DMS53 (cell line): ENCODE results near the gene TPRN.
A peak's percentile ranks its signal among the peaks of the same experiment; 100 is the strongest.

ENCODE experiments used
- DNase-seq: peaks from one replicate; lab custom pipeline; 2025; lab: John Stamatoyannopoulos, UW

The TPRN gene

GRCh38 chr9:137236238-137236935 lies 35.8 kb upstream of the TPRN start:
- peak; percentile 94 for DNase-seq

DNA sequence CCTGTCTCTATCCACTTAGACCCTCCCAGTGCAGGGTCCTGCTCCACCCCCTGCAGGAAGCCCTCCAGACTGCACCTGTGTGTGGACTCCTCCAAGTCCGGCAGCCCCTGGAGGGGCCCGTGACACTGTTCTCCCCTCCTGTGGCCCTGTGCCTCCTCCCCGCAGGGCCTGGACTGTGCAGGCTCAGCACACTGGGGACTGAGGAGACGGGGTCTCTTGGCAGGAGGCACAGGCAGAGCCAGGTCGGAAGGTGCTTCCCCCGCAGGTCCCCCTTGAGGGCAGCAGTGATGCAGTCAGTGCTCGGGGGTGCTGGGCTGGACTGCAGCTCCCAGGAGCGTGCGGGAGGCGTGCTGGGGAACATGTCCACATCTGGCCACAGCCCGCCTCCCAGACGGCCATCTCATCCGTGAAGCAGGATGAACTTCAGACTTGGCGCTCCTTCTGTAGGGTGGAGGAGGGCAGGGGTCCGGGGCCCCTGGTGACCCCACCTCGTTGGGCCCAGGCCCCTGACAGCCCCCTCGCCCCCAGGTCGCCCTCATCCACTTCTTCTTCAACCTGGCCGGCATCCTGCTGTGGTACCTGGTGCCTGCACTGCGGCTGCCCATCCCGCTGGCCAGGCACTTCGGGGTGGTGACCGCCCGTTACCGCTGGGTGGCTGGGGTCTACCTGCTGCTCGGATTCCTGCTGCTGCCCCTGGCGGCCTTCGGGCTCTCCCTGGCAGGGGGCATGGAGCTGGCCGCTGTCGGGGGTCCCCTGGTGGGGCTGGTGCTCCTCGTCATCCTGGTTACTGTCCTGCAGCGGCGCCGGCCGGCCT lies 35.1 kb upstream of the TPRN start:
- DNase-seq, result no peak

GRCh38 chr9:137234758-137235423 lies 34.4 kb upstream of the TPRN start:
- DNase-seq, result no peak

DNA sequence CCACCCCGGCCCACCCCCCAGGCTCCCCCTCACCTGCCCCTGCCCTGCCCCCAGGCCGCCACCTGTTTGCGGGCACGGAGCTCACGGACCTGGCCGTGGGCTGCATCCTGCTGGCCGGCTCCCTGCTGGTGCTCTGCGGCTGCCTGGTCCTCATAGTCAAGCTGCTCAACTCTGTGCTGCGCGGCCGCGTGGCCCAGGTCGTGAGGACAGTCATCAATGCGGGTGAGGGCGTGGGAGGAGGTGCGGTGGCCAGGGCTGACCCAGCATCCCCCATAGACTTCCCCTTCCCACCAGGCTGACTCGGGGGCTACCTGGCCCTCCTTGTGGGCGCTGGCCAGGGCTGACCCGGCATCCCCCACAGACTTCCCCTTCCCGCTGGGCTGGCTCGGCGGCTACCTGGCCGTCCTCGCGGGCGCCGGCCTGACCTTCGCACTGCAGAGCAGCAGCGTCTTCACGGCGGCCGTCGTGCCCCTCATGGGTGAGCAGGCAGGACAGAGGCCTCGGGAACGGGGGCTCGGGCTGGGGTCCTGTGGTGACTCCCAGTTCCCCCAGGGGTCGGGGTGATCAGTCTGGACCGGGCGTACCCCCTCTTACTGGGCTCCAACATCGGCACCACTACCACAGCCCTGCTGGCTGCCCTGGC lies 33.6 kb upstream of the TPRN start:
- peak; percentile 78 for DNase-seq

- DNase-seq, result peak; percentile 93
These were observed 32.8 kb upstream of the TPRN start for GRCh38 chr9:137233143-137233980.

- no peak for DNase-seq
These were observed 32.0 kb upstream of the TPRN start for GRCh38 chr9:137232510-137232909.

- DNase-seq, result no peak
These were observed 31.6 kb upstream of the TPRN start for GRCh38 chr9:137232101-137232500.

DNA sequence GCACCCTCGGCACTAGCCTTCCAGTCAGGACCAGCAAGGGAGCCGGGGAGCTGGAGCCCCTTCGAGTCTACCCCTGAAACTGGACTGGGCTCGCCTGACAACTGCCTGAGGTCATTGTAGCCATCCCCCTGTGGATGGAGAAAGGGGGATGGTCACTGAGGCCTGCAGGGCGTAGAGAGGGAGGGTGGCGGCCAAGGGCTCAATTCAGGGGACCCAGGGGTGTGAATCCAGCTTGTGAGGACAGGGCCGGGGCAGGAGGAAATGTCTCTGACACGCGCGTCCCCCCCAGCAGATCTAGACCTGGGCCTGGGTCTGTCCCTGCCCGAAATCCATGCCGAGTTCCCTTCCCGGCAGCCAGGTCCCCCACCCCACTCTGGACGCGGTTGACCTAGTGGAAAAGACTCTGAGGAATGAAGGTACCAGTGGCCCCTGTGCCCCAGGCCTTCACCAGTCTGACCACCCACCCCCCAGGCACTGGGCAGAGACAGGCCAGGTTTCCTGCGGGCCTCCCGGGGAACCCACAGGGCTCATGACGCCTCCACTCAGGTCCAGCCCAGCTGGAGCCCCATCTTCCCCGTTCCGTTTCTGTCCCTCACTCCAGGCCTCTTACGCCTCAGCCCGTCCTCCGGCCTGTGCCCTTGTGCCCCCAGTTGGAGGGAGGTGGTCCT lies 31.0 kb upstream of the TPRN start:
- DNase-seq, result no peak

DNA sequence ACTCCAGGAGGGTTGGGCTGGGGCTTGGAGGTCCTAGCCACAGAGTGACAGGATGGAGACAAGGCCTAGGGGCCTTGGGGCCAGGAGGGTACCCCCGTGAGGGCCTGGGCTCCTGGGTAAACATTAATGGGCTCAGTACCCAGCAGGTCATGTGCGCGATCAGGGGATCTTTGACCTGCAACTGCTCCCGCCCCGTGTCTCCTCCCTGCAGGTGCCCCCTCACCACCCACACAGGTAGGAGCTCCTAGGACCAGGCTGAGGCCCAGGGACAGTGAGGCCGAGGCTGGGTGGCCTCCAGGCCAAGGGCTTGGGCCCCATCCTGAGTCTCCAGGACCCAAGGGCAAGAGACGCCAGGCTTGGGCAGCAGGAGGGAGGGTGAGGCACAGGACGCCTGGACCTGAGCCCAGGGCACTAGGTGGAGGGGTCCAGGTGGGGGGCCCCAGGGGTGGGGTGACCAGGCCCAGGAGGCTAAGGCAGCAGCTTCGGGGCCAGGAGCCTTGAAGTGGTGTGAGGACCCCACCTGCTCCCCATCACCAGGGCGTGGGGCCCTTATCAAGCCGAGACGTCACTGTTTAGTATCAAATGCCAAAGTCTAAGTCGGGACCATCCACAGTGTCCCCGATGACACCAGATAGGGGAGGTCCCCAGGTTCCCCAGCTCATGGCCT lies 30.3 kb upstream of the TPRN start, which contains the start of gene SLC34A3:
SLC34A3 (plus strand) TSS at position 197 of the 667 bp plus-strand sequence. CDS start 802 bp downstream, outside the sequence.
- DNase-seq, result no peak

- no peak for DNase-seq
These were observed 29.6 kb upstream of the TPRN start for GRCh38 chr9:137229903-137230704.

GRCh38 chr9:137228968-137229896 lies 28.7 kb upstream of the TPRN start:
- DNase-seq, result no peak

- DNase-seq, result peak; percentile 48
These were observed 28.0 kb upstream of the TPRN start for GRCh38 chr9:137228506-137228967.

DNA sequence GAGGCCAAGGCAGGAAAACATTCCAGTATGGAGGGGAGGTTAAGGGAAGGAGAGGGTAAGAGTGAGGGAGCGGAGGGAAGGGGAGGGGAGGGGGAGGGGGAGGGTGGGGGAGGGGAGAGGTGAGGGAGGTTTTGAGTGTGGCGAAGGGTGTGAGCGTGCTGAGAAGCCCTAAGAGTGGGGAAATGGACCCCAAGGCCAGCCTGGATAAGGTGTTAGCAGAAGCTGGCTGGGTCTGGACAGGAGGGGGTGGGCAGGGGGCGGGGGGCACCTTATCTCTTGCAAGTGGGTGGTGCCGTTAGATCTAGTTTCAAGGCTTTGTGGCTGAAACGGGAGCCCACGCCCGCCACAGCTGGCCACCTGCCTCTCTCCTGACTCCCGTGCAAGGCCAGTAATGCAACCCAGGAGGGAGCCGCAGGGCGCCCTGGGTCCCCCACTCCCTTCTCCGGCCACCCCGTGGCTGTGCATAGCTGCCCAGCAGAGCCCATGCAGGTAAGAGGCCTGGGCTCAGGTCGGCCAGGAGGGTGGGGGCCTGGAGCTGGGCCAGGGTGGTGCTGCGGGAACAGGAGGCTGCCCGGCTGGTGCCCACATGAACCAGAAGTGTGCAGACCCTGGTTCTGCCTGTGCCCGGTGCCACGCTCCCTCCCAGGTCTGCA lies 27.4 kb upstream of the TPRN start:
- DNase-seq, result no peak

DNA sequence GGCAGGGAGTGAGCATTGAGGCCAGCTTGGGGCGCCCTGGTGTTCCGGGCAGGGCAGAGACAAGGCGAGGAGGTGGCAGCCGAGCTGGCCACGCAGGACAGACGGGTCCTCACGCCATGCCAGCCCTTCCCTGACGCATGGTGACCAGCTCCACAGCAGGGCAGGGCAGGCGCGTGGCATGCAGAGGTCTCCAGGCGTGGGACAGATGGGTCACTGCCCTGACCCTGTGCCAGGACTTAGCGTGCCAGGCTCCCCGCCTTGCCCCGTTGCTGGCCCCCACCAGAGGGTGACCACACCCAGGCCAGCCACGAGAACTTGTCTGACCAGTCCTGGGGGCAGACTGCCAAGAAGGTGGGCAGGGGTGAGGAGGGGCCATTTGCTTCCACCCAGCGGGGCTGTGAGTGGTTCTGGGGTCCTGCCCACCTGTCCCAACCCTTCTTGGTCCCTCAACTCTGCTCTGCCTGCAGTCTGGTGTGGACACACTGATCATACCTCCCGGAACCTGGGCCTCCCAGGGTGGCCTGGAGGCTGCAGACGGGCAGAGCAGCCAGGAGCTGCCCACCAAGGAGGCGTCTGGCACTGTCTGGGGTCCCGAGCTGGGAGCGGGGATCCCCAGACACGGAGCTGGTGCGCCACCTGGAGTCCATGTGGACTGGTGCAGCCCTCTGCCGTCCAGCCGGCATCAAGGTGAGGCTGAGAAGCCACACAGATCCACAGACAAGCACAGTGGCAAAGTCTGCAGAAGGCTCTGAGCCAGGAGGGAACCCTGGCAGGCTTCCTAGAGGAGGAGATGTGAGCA lies 26.7 kb upstream of the TPRN start, which contains the start of gene RNF224:
RNF224 (plus strand) TSS at position 449 of the 799 bp plus-strand sequence. CDS start 834 bp downstream, outside the sequence.
- DNase-seq, result peak; percentile 93

DNA sequence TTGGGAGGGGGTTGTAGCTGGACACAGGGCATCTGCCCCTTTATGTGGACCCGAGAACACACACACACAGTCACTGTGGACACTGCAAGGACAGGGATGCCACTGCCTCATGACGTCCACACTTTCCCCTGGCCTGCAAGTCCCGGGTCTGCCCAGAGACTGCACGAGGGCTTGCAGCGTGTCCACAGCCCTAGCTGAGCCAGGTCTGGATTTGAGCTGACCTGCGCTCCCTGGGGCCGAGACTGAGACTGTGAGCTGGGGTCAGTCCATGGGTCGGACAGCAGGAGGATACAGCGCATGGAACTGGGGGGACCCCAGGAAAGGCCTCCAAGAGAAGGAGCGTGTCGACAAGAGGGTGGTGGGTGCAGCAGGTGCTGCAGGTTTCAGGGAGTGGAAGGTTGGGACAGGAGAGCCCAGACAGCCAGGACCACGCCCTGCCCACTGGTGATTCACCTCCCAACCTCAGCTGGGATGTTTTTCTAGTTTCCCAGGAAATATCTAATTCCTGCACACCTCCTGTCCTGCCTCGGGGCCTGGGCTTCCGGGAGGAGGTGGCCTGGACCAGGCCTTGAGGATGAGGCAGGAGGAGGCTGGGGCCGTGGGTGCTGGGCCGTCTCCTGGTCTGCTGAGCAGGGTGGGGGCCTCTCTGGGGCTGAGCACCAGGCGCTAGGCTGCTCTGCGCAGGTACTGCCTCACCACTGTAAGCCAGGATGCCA lies 26.0 kb upstream of the TPRN start:
- peak; percentile 73 for DNase-seq
